ENCODE measurements around the gene DMPK.

DNA sequence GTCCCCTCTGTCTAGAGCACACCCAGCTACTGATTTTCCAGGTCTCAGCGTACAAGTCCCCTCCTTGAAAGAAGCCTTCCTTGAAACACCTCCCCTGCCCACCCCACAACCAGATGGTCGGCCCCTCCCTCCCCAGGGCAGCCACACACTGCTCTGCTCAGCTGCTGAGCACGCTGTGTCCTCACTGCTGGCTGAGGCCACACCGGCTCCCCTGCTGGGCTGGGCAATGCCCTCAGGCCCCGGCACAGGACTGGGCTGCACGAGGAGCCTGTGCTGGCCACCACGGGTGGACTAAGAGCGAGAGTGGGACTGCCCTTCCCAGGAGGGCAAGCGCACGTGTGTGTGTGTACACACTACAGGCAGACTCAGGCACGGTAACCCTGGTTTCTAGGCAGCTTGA is 44.6 kb upstream of the DMPK start:
- no peak for TF ChIP-seq EZH2 (IDR thresholded peaks at IDR 0.05; ENCODE audit: borderline replicate concordance, low read length)
- TF ChIP-seq, protein P1, sequence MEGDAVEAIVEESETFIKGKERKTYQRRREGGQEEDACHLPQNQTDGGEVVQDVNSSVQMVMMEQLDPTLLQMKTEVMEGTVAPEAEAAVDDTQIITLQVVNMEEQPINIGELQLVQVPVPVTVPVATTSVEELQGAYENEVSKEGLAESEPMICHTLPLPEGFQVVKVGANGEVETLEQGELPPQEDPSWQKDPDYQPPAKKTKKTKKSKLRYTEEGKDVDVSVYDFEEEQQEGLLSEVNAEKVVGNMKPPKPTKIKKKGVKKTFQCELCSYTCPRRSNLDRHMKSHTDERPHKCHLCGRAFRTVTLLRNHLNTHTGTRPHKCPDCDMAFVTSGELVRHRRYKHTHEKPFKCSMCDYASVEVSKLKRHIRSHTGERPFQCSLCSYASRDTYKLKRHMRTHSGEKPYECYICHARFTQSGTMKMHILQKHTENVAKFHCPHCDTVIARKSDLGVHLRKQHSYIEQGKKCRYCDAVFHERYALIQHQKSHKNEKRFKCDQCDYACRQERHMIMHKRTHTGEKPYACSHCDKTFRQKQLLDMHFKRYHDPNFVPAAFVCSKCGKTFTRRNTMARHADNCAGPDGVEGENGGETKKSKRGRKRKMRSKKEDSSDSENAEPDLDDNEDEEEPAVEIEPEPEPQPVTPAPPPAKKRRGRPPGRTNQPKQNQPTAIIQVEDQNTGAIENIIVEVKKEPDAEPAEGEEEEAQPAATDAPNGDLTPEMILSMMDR (conservative IDR thresholded peaks at IDR 0.05 in 1 of 2, IDR thresholded peaks at IDR 0.05 in 1 of 2; ENCODE audit: extremely low read depth in 1 of 2, insufficient read depth in 1 of 2, low read depth in 1 of 2, low read length in 2 of 2): no peak

Measured in mammary epithelial cell (primary cell).